Activated B cell treated with CpG ODN at 0.5 μM for 24 hours (primary cell): ENCODE results near the gene KCNQ1. TPM values are rescaled to one million over a fixed set of nuclear protein-coding genes. Genes with fewer than 3 reads are reported as not detected.

Experiments used
- ATAC-seq: fragments of 200-7000 bp; cut with Tn5 transposase; one replicate; pipeline ENCODE4 v1.10.0; 2021; ENCODE audit warnings: low read depth, mild to moderate bottlenecking, moderate library complexity
- CTCF ChIA-PET: fragments of 350-600 bp; sonication (Branson Sonifier 250); formaldehyde crosslinking; loops from one replicate; lab custom pipeline; 2021; ENCODE audit warnings: antibody characterized with exemption; lab: Charles Lee
- POLR2A ChIA-PET: fragments of 350-600 bp; sonication (Branson Sonifier 250); formaldehyde crosslinking; loops from one replicate; lab custom pipeline; 2021; ENCODE audit warnings: antibody characterized with exemption; lab: Charles Lee
- DNase-seq: peaks from one replicate; pipeline ENCODE4 v3.0.0; 2022
- H3K27ac Mint-ChIP-seq: one replicate; pipeline ENCODE4 v1.8.0; 2020; ENCODE audit warnings: mixed read lengths
- H3K27me3 Mint-ChIP-seq: one replicate; pipeline ENCODE4 v1.8.0; 2021; ENCODE audit warnings: mixed read lengths
- H3K36me3 Mint-ChIP-seq: one replicate; pipeline ENCODE4 v1.8.0; 2021; ENCODE audit warnings: low read depth, mixed read lengths
- H3K4me1 Mint-ChIP-seq: one replicate; pipeline ENCODE4 v1.8.0; 2021; ENCODE audit warnings: mixed read lengths
- H3K4me3 Mint-ChIP-seq: one replicate; pipeline ENCODE4 v1.8.0; 2020; ENCODE audit warnings: mild to moderate bottlenecking, mixed read lengths
- H3K9me3 Mint-ChIP-seq: one replicate; pipeline ENCODE4 v1.8.0; 2020; ENCODE audit warnings: mixed read lengths
- CTCF ChIP-seq: fragments of 200-600 bp; IDR thresholded peaks from one replicate; pipeline ENCODE4 v1.8.0; 2022; ENCODE audit warnings: antibody characterized with exemption, mild to moderate bottlenecking
- intact Hi-C: fragments of 100-400 bp; cut with micrococcal nuclease; formaldehyde crosslinking; loops from one replicate; pipeline ENCODE4 v1.15.1; 2024
- total RNA-seq: library from RNA; stranded (reverse); gene quantifications from 2 replicates; pipeline ENCODE4 v1.2.3, GENCODE V29; 2022

KCNQ1 gene
- total RNA-seq, 1 donor from 2014 or later = 6.5 TPM

- CTCF ChIA-PET = no interaction called here
- peaks cover 46% of the 10 kb centered on the region for H3K36me3 Mint-ChIP-seq
- DNase-seq (no peak), ATAC-seq (peak; percentile 37)
- H3K27ac Mint-ChIP-seq = peak overlapping the region; percentile 54
- no peaks in the 10 kb centered on the region for H3K27me3 Mint-ChIP-seq
- POLR2A ChIA-PET = no interaction called here
- no peak for TF ChIP-seq CTCF
- peaks cover 21% of the 10 kb centered on the region for H3K9me3 Mint-ChIP-seq
- H3K4me3 Mint-ChIP-seq = peak overlapping the region; percentile 71
- intact Hi-C loops = no loop called here
- H3K4me1 Mint-ChIP-seq = peaks cover 29% of the 10 kb centered on the region
Observed at GRCh38 chr11:2480874-2481220, 36.0 kb downstream of the KCNQ1 start.

- CTCF ChIA-PET = no interaction called here
- Mint-ChIP-seq H3K4me1 (peaks cover 29% of the 10 kb centered on the region), H3K4me3 (peak overlapping the region; percentile 71), H3K27ac (peak overlapping the region; percentile 54), H3K36me3 (peaks cover 49% of the 10 kb centered on the region), H3K27me3 (no peaks in the 10 kb centered on the region), H3K9me3 (peaks cover 23% of the 10 kb centered on the region)
- ATAC-seq = peak; percentile 14
- no peak for TF ChIP-seq CTCF
- no peak for DNase-seq
- intact Hi-C loops = no loop called here
- POLR2A ChIA-PET = no interaction called here
Observed at GRCh38 chr11:2481253-2481652, 36.4 kb downstream of the KCNQ1 start.

GRCh38 chr11:2482204-2482603 lies 37.4 kb downstream of the KCNQ1 start:
- H3K4me3 Mint-ChIP-seq = no peak overlapping the region
- CTCF ChIA-PET = no interaction called here

GRCh38 chr11:2482745-2483144 lies 37.9 kb downstream of the KCNQ1 start:
- Mint-ChIP-seq H3K4me1 (peaks cover 29% of the 10 kb centered on the region), H3K27me3 (no peaks in the 10 kb centered on the region), H3K9me3 (peaks cover 31% of the 10 kb centered on the region), H3K4me3 (no peak overlapping the region), H3K36me3 (peaks cover 51% of the 10 kb centered on the region), H3K27ac (no peak overlapping the region)
- TF ChIP-seq CTCF = no peak
- ChIA-PET CTCF (no interaction called here), POLR2A (interaction anchor here (0.6 kb wide), 1 partner anchor 36 kb away, joined by 3 read pairs; no protein-coding TSS in a partner anchor)
- intact Hi-C loops = no loop called here
- ATAC-seq (no peak), DNase-seq (no peak)

More at GRCh38 chr11:2482204-2482603, 37.4 kb downstream of the KCNQ1 start:
- TF ChIP-seq CTCF = no peak
- peaks cover 29% of the 10 kb centered on the region for H3K9me3 Mint-ChIP-seq
- H3K27me3 Mint-ChIP-seq = no peaks in the 10 kb centered on the region
- intact Hi-C loops = no loop called here
- no peak for DNase-seq
- peaks cover 53% of the 10 kb centered on the region for H3K36me3 Mint-ChIP-seq
- POLR2A ChIA-PET = interaction anchor here (0.6 kb wide), 1 partner anchor 35 kb away, joined by 3 read pairs; no protein-coding TSS in a partner anchor
- no peak overlapping the region for H3K27ac Mint-ChIP-seq
- ATAC-seq = no peak
- H3K4me1 Mint-ChIP-seq = peaks cover 29% of the 10 kb centered on the region

GRCh38 chr11:2483426-2483825 lies 38.6 kb downstream of the KCNQ1 start:
- H3K4me3 Mint-ChIP-seq = no peak overlapping the region
- intact Hi-C loops = no loop called here
- H3K9me3 Mint-ChIP-seq = peaks cover 33% of the 10 kb centered on the region
- POLR2A ChIA-PET = no interaction called here
- CTCF ChIA-PET = no interaction called here
- TF ChIP-seq CTCF = no peak
- no peak for ATAC-seq
- peaks cover 51% of the 10 kb centered on the region for H3K36me3 Mint-ChIP-seq
- no peak for DNase-seq
- H3K27me3 Mint-ChIP-seq = no peaks in the 10 kb centered on the region
- H3K4me1 Mint-ChIP-seq = peaks cover 29% of the 10 kb centered on the region
- H3K27ac Mint-ChIP-seq = no peak overlapping the region
